Gastroesophageal sphincter (tissue), 4 donors: Measurements from ENCODE around the gene UBE2O. TPM values are rescaled to one million over a fixed set of nuclear protein-coding genes. Genes with fewer than 3 reads are reported as not detected.
A peak's percentile ranks its signal among the peaks of the same experiment; 100 is the strongest.

Experiments used
- ATAC-seq: fragments of 150-250 bp; one replicate; pipeline ENCODE4 v1.9.1; 2016; ENCODE audit warnings: mild to moderate bottlenecking, moderate library complexity
- H3K27ac ChIP-seq, 4 donors: fragments of 200-600 bp; sonication (generic) in 3 of 4; 1 replicate in 3 of 4; 2 replicates in 1 of 4; pipeline ENCODE4 v1.5.1; 2016 to 2019
- H3K27me3 ChIP-seq: fragments of 200-600 bp; sonication (generic); one replicate; pipeline ENCODE4 v1.5.1; 2019
- H3K36me3 ChIP-seq, 2 donors: fragments of 200-600 bp; sonication (generic); one replicate each; pipeline ENCODE4 v1.5.1; 2019; ENCODE audit warnings: control low read depth in 1 of 2
- H3K4me1 ChIP-seq, 3 donors: fragments of 200-600 bp; sonication (generic); 1 replicate in 2 of 3; 2 replicates in 1 of 3; pipeline ENCODE4 v1.5.1; 2016 to 2019; ENCODE audit warnings: control low read depth in 2 of 3
- H3K4me3 ChIP-seq, 2 donors: fragments of 200-600 bp; sonication (generic); one replicate each; pipeline ENCODE4 v1.5.1; 2019; ENCODE audit warnings: mild to moderate bottlenecking in 1 of 2, moderate library complexity in 1 of 2
- H3K9me3 ChIP-seq, 3 donors: fragments of 200-600 bp; sonication (generic); one replicate each; pipeline ENCODE4 v1.5.1; 2017 to 2019; ENCODE audit warnings: control low read depth in 2 of 3
- CTCF ChIP-seq, 4 experiments: fragments of 200-600 bp in 2 of 4; fragments of 450-650 bp in 2 of 4; sonication (generic) in 1 of 4; IDR thresholded peaks; one replicate each; pipeline ENCODE4 v1.5.1; 2017 to 2019; ENCODE audit warnings: antibody characterized with exemption in 4 of 4, mild to moderate bottlenecking in 2 of 4, moderate library complexity in 2 of 4
- EP300 ChIP-seq: sonication (generic); formaldehyde crosslinking; IDR thresholded peaks from one replicate; pipeline ENCODE4 v1.6.1; 2017; ENCODE audit warnings: antibody characterized with exemption, mild to moderate bottlenecking
- POLR2A ChIP-seq, 2 donors: fragments of 450-650 bp; IDR thresholded peaks; one replicate each; pipeline ENCODE4 v1.6.1; 2017; ENCODE audit warnings: antibody characterized with exemption in 2 of 2, mild to moderate bottlenecking in 2 of 2, moderate library complexity in 1 of 2
- POLR2AphosphoS5 ChIP-seq: sonication (generic); formaldehyde crosslinking; IDR thresholded peaks from one replicate; pipeline ENCODE4 v1.6.1; 2017; ENCODE audit warnings: antibody characterized with exemption
- WGBS, 2 donors: methylation state at CpG; one replicate each; pipeline ENCODE4 v1.1.5; 2018; ENCODE audit warnings: low coverage in 1 of 2; 5-methylcytosine and 5-hydroxymethylcytosine counted together
- total RNA-seq, 4 donors: library from RNA; depleted of rRNA; stranded (reverse); fragments of >200 nt; gene quantifications; one replicate each; pipeline ENCODE4 v1.1.0, GENCODE V29; 2016

Gene UBE2O
- total RNA-seq, 4 donors from 2014 or later = 13.0 to 19.8 (median 15.2) TPM

- no peaks in the 10 kb centered on the region for H3K9me3 ChIP-seq
- TF ChIP-seq EP300 (no peak), CTCF (IDR thresholded peaks at IDR 0.05) (no peak), POLR2AphosphoS5 (no peak), POLR2A (IDR thresholded peaks at IDR 0.05) (no peak)
- 0% methylated on average over 1 of the region's 2 CpGs; no CpG with 5 or more reads in 1 of the 2 donors for WGBS, 2 donors
- H3K4me1 ChIP-seq = peaks cover 0 to 68% (median 34%) of the 10 kb centered on the region in 3 donors
- H3K4me3 ChIP-seq = peak overlapping the region in 1 of 2 donors; percentile 19
- no peaks in the 10 kb centered on the region for H3K27me3 ChIP-seq
- no peaks in the 10 kb centered on the region for H3K36me3 ChIP-seq
- no peak for ATAC-seq
- H3K27ac ChIP-seq = peak overlapping the region in 3 of 4 donors; percentile 72 to 88 (median 82)
Measured at GRCh38 chr17:76497699-76497978, 44.7 kb upstream of the UBE2O start.

- WGBS, 2 donors = 84% methylated on average over 6 of the region's 6 CpGs; no CpG with 5 or more reads in 1 of the 2 donors
- peaks cover 0 to 67% (median 26%) of the 10 kb centered on the region in 3 donors for H3K4me1 ChIP-seq
- no peaks in the 10 kb centered on the region for H3K36me3 ChIP-seq
- H3K9me3 ChIP-seq = no peaks in the 10 kb centered on the region
- no peak for ATAC-seq
- no peaks in the 10 kb centered on the region for H3K27me3 ChIP-seq
- no peak overlapping the region for H3K4me3 ChIP-seq
- H3K27ac ChIP-seq = no peak overlapping the region
- no peak for TF ChIP-seq POLR2A (IDR thresholded peaks at IDR 0.05)
- no peak for TF ChIP-seq EP300
- no peak for TF ChIP-seq CTCF (IDR thresholded peaks at IDR 0.05)
- TF ChIP-seq POLR2AphosphoS5 = no peak
Measured at GRCh38 chr17:76496464-76496863, 43.5 kb upstream of the UBE2O start.

GRCh38 chr17:76495663-76496400 is 42.9 kb upstream of the UBE2O start:
- Histone ChIP-seq H3K27ac (no peak overlapping the region), H3K36me3 (no peaks in the 10 kb centered on the region), H3K9me3 (no peaks in the 10 kb centered on the region), H3K27me3 (no peaks in the 10 kb centered on the region), H3K4me1 (peaks cover 0 to 61% (median 26%) of the 10 kb centered on the region in 3 donors), H3K4me3 (no peak overlapping the region)
- no peak for ATAC-seq
- 89% methylated on average over 8 of the region's 16 CpGs; no CpG with 5 or more reads in 1 of the 2 donors for WGBS, 2 donors
- TF ChIP-seq CTCF (IDR thresholded peaks at IDR 0.05) (no peak), EP300 (no peak), POLR2A (IDR thresholded peaks at IDR 0.05) (no peak), POLR2AphosphoS5 (no peak)

GRCh38 chr17:76493505-76494167 is 40.7 kb upstream of the UBE2O start:
- Histone ChIP-seq H3K4me3 (peak overlapping the region in 1 of 2 donors; percentile 14), H3K36me3 (no peaks in the 10 kb centered on the region), H3K4me1 (peaks cover 0 to 39% (median 16%) of the 10 kb centered on the region in 3 donors), H3K27me3 (no peaks in the 10 kb centered on the region), H3K9me3 (no peaks in the 10 kb centered on the region), H3K27ac (peak overlapping the region in 3 of 4 donors; percentile 60 to 77 (median 63))
- TF ChIP-seq EP300 (no peak), POLR2A (IDR thresholded peaks at IDR 0.05) (no peak)
- ATAC-seq = no peak
- 50 to 52% methylated on average over 2 to 8 of the region's 21 CpGs for whole genome bisulfite sequencing, 2 donors

- Histone ChIP-seq H3K4me3 (peak overlapping the region in 1 of 2 donors; percentile 14), H3K27ac (peak overlapping the region in 3 of 4 donors; percentile 60 to 77 (median 63)), H3K4me1 (peaks cover 0 to 33% (median 10%) of the 10 kb centered on the region in 3 donors), H3K27me3 (no peaks in the 10 kb centered on the region), H3K9me3 (no peaks in the 10 kb centered on the region), H3K36me3 (no peaks in the 10 kb centered on the region)
- peak; percentile 74 for ATAC-seq
- TF ChIP-seq POLR2AphosphoS5 (peak; percentile 32), CTCF (IDR thresholded peaks at IDR 0.05) (no peak), EP300 (no peak), POLR2A (IDR thresholded peaks at IDR 0.05) (peak in 1 of 2 donors; percentile 14)
- 67% methylated on average over 1 of the region's 15 CpGs; no CpG with 5 or more reads in 1 of the 2 donors for WGBS, 2 donors
Measured at GRCh38 chr17:76492989-76493501, 40.1 kb upstream of the UBE2O start.
